ENCODE results near the gene MPI.
"Not testable (repeated sequence)": the region's sequence is repeated elsewhere in the genome, so short reads cannot be mapped to it uniquely, and the experiment has no call there.

MPI gene

GRCh38 chr15:74891469-74891868, 1.6 kb downstream of the MPI start:
- no peak for DNase-seq (ENCODE audit: low read depth in 2 of 2)

GRCh38 chr15:74892313-74892712, 2.5 kb downstream of the MPI start:
- DNase-seq (ENCODE audit: low read depth in 2 of 2), result no peak

- DNase-seq (ENCODE audit: low read depth in 2 of 2), result no peak
Measured at GRCh38 chr15:74892931-74893330, 3.1 kb downstream of the MPI start.

- no peak for DNase-seq (ENCODE audit: low read depth in 2 of 2)
Measured at GRCh38 chr15:74893627-74894026, 3.8 kb downstream of the MPI start.

GRCh38 chr15:74894383-74894782, 4.5 kb downstream of the MPI start:
- not testable (repeated sequence) for DNase-seq (ENCODE audit: low read depth in 2 of 2)

- DNase-seq (ENCODE audit: low read depth in 2 of 2), result no peak
Measured at GRCh38 chr15:74895830-74896229, 6.0 kb downstream of the MPI start.

- DNase-seq (ENCODE audit: low read depth in 2 of 2), result no peak
Measured at GRCh38 chr15:74896316-74896715, 6.5 kb downstream of the MPI start.

- no peak for DNase-seq (ENCODE audit: low read depth in 2 of 2)
Measured at GRCh38 chr15:74897300-74897701, 7.5 kb downstream of the MPI start.

- peak; percentile 28 to 34 for DNase-seq (ENCODE audit: low read depth in 2 of 2)
Measured at GRCh38 chr15:74901612-74902063, 11.8 kb downstream of the MPI start.

- DNase-seq (ENCODE audit: low read depth in 2 of 2), result no peak
Measured at GRCh38 chr15:74902295-74903075, 12.6 kb downstream of the MPI start.

GRCh38 chr15:74903676-74904075, 13.8 kb downstream of the MPI start:
- DNase-seq (ENCODE audit: low read depth in 2 of 2), result no peak

GRCh38 chr15:74904190-74904805, 14.5 kb downstream of the MPI start:
- no peak for DNase-seq (ENCODE audit: low read depth in 2 of 2)

- DNase-seq (ENCODE audit: low read depth in 2 of 2), result no peak
Measured at GRCh38 chr15:74906067-74906449, 16.2 kb downstream of the MPI start.

- peak; percentile 63 to 72 for DNase-seq (ENCODE audit: low read depth in 2 of 2)
Measured at GRCh38 chr15:74906450-74907162, 16.8 kb downstream of the MPI start, which contains the start of gene FAM219B. Gene FAM219B (minus strand): TSS chr15:74906851. CDS start chr15:74906800, 51 bp downstream.

GRCh38 chr15:74907163-74907870, 17.5 kb downstream of the MPI start:
- DNase-seq (ENCODE audit: low read depth in 2 of 2), result no peak

- no peak for DNase-seq (ENCODE audit: low read depth in 2 of 2)
Measured at GRCh38 chr15:74908635-74909034, 18.8 kb downstream of the MPI start.

GRCh38 chr15:74913041-74913440, 23.2 kb downstream of the MPI start:
- DNase-seq (ENCODE audit: low read depth in 2 of 2), result no peak

- DNase-seq (ENCODE audit: low read depth in 2 of 2), result not testable (repeated sequence)
Measured at GRCh38 chr15:74913799-74914198, 24.0 kb downstream of the MPI start.

GRCh38 chr15:74917676-74918075, 27.8 kb downstream of the MPI start:
- DNase-seq (ENCODE audit: low read depth in 2 of 2), result no peak

- no peak for DNase-seq (ENCODE audit: low read depth in 2 of 2)
Measured at GRCh38 chr15:74920456-74920855, 30.6 kb downstream of the MPI start.

GRCh38 chr15:74924525-74924924, 34.7 kb downstream of the MPI start:
- DNase-seq (ENCODE audit: low read depth in 2 of 2), result no peak

- DNase-seq (ENCODE audit: low read depth in 2 of 2), result no peak
Measured at GRCh38 chr15:74928771-74929198, 38.9 kb downstream of the MPI start.

Measured in stimulated activated CD8-positive, alpha-beta memory T cell treated with anti-CD3 and anti-CD28 coated beads, Interleukin-7, amount 100 ng/mL, for 4 hours (primary cell).